ENCODE results near the gene HEMGN. TPM values are rescaled to one million over a fixed set of nuclear protein-coding genes. Genes with fewer than 3 reads are reported as not detected.

HEMGN gene
- total and polyA plus RNA-seq, 2 of the 13 experiments (the other 11 are each of a cell fraction or from before 2014, with no cell fraction given): not detected

- TF ChIP-seq, protein P1, sequence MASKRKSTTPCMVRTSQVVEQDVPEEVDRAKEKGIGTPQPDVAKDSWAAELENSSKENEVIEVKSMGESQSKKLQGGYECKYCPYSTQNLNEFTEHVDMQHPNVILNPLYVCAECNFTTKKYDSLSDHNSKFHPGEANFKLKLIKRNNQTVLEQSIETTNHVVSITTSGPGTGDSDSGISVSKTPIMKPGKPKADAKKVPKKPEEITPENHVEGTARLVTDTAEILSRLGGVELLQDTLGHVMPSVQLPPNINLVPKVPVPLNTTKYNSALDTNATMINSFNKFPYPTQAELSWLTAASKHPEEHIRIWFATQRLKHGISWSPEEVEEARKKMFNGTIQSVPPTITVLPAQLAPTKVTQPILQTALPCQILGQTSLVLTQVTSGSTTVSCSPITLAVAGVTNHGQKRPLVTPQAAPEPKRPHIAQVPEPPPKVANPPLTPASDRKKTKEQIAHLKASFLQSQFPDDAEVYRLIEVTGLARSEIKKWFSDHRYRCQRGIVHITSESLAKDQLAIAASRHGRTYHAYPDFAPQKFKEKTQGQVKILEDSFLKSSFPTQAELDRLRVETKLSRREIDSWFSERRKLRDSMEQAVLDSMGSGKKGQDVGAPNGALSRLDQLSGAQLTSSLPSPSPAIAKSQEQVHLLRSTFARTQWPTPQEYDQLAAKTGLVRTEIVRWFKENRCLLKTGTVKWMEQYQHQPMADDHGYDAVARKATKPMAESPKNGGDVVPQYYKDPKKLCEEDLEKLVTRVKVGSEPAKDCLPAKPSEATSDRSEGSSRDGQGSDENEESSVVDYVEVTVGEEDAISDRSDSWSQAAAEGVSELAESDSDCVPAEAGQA (IDR thresholded peaks at IDR 0.05; ENCODE audit: low read depth): peak; percentile 98
- TF ChIP-seq, protein P1 (CRISPR knock-in tag; IDR thresholded peaks at IDR 0.05; ENCODE audit: borderline replicate concordance): peak; percentile 88; the same call in 1 of the 2 replicates
- peak; percentile 86 for TF ChIP-seq ZNF503 (CRISPR knock-in tag; IDR thresholded peaks at IDR 0.05)
- no peak; the same call in 1 of the 2 replicates for TF ChIP-seq MEIS2 (CRISPR knock-in tag; IDR thresholded peaks at IDR 0.05)
- no peak for TF ChIP-seq POLR2AphosphoS2 (IDR thresholded peaks at IDR 0.05; ENCODE audit: low read depth, low read length)
- peak; percentile 73 for TF ChIP-seq NCOA2 (CRISPR knock-in tag; IDR thresholded peaks at IDR 0.05)
- peak; percentile 84 for TF ChIP-seq RXRA (CRISPR knock-in tag; IDR thresholded peaks at IDR 0.05)
- TF ChIP-seq MBNL3 (CRISPR knock-in tag; conservative IDR thresholded peaks at IDR 0.05): no peak
- TF ChIP-seq TP53 (CRISPR knock-in tag; conservative IDR thresholded peaks at IDR 0.05): peak; percentile 80
- TF ChIP-seq FOXO1 (CRISPR knock-in tag; IDR thresholded peaks at IDR 0.05): peak; percentile 71
- TF ChIP-seq, protein P2, sequence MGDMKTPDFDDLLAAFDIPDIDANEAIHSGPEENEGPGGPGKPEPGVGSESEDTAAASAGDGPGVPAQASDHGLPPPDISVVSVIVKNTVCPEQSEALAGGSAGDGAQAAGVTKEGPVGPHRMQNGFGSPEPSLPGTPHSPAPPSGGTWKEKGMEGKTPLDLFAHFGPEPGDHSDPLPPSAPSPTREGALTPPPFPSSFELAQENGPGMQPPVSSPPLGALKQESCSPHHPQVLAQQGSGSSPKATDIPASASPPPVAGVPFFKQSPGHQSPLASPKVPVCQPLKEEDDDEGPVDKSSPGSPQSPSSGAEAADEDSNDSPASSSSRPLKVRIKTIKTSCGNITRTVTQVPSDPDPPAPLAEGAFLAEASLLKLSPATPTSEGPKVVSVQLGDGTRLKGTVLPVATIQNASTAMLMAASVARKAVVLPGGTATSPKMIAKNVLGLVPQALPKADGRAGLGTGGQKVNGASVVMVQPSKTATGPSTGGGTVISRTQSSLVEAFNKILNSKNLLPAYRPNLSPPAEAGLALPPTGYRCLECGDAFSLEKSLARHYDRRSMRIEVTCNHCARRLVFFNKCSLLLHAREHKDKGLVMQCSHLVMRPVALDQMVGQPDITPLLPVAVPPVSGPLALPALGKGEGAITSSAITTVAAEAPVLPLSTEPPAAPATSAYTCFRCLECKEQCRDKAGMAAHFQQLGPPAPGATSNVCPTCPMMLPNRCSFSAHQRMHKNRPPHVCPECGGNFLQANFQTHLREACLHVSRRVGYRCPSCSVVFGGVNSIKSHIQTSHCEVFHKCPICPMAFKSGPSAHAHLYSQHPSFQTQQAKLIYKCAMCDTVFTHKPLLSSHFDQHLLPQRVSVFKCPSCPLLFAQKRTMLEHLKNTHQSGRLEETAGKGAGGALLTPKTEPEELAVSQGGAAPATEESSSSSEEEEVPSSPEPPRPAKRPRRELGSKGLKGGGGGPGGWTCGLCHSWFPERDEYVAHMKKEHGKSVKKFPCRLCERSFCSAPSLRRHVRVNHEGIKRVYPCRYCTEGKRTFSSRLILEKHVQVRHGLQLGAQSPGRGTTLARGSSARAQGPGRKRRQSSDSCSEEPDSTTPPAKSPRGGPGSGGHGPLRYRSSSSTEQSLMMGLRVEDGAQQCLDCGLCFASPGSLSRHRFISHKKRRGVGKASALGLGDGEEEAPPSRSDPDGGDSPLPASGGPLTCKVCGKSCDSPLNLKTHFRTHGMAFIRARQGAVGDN (CRISPR knock-in tag; IDR thresholded peaks at IDR 0.05): peak; percentile 99
- TF ChIP-seq ZBTB43 (CRISPR knock-in tag; conservative IDR thresholded peaks at IDR 0.05): 0 out of 2 replicates have a peak, but pooled peaks have one; percentile 62
Measured at GRCh38 chr9:97921959-97922724, 15.8 kb downstream of the HEMGN start, which contains the start of gene TRMO (continued).
